ENCODE results near the gene PSMD6.

GRCh38 chr3:63966007-63966406 lies 57.3 kb downstream of the PSMD6 start:
- TF ChIP-seq, protein P1, sequence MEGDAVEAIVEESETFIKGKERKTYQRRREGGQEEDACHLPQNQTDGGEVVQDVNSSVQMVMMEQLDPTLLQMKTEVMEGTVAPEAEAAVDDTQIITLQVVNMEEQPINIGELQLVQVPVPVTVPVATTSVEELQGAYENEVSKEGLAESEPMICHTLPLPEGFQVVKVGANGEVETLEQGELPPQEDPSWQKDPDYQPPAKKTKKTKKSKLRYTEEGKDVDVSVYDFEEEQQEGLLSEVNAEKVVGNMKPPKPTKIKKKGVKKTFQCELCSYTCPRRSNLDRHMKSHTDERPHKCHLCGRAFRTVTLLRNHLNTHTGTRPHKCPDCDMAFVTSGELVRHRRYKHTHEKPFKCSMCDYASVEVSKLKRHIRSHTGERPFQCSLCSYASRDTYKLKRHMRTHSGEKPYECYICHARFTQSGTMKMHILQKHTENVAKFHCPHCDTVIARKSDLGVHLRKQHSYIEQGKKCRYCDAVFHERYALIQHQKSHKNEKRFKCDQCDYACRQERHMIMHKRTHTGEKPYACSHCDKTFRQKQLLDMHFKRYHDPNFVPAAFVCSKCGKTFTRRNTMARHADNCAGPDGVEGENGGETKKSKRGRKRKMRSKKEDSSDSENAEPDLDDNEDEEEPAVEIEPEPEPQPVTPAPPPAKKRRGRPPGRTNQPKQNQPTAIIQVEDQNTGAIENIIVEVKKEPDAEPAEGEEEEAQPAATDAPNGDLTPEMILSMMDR (IDR thresholded peaks at IDR 0.05) = no peak
- no peak for TF ChIP-seq POLR2A (IDR thresholded peaks at IDR 0.05)
- TF ChIP-seq POLR2AphosphoS5 (IDR thresholded peaks at IDR 0.05) = no peak

Measured in breast epithelium (tissue), 3 donors.